GM21619 (cell line): ENCODE data around the gene GSK3B.
"Not testable (repeated sequence)": the region's sequence is repeated elsewhere in the genome, so short reads cannot be mapped to it uniquely, and the experiment has no call there.

Experiments
- ATAC-seq: cut with Tn5 transposase; IDR thresholded peaks from one replicate; pipeline ENCODE4 v1.9.1; 2021; ENCODE audit not compliant: unreplicated experiment

GSK3B gene

DNA sequence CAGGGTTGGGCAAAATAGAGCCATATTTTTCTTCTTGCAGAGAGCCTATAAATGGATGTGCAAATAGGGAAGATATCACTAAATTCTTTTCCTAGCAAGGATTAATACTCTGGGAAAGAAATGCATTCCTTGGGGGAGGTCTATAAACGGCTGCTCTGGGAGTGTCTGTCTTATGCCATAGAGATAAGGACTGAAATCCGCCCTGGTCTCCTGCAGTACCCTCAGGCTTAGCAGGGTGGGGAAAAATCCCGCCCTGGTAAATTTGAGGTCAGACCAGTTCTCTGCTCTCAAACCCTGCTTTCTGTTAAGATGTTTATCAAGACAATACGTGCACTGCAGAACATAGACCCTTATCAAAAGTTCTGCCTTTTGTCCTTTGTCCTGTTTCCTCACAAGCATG is 205.6 kb downstream of the GSK3B start:
- not testable (repeated sequence) for ATAC-seq

DNA sequence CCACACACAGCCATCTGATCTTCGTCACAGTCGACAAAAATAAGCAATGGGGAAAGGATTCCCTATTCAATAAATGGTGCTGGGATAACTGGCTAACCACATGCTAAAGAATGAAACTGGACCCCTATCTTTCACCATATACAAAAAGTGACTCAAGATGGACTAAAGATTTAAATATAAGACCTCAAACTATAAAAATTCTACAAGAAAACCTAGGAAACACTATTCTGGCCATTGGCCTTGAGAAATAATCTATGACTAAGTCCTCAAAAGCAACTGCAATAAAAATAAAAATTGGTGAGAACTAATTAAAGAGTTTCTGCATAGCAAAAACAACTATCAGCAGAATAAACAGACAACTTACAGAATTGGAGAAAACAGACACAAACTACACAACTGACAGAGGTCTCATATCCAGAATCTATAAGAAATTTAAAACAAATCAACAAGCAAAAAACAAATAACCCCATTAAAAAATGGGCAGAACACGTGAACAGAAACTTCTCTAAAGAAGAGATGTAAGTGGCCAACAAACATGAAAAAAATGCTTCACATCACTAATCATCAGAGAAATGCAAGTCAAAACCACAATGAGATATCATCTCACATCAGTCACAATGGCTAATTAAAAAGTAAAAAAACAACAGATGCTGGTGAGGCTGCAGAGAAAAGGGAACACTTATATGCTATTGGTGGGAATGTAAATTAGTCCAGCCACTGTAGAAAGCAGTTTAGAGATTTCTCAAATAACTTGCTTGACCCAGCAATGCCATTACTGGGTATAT is 208.3 kb downstream of the GSK3B start:
- no peak for ATAC-seq

DNA sequence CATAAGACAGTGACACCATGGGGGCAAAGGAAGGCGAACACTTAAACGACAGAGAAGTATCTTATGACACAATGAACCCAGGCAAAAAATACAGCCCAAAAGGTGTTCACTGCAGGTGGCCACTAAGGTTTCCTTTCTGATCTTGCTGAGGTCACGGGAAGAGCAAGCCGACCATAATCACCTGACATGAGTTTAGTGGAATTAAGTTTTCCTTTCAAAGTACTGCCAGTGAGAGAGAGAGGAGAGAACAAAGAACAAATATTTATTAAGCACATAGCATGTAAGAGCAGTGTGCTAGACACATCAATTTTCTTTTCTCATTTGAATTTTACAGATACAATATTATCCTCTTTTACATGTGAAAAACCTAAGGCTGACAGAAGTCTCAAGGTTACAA is 210.1 kb downstream of the GSK3B start:
- no peak for ATAC-seq

DNA sequence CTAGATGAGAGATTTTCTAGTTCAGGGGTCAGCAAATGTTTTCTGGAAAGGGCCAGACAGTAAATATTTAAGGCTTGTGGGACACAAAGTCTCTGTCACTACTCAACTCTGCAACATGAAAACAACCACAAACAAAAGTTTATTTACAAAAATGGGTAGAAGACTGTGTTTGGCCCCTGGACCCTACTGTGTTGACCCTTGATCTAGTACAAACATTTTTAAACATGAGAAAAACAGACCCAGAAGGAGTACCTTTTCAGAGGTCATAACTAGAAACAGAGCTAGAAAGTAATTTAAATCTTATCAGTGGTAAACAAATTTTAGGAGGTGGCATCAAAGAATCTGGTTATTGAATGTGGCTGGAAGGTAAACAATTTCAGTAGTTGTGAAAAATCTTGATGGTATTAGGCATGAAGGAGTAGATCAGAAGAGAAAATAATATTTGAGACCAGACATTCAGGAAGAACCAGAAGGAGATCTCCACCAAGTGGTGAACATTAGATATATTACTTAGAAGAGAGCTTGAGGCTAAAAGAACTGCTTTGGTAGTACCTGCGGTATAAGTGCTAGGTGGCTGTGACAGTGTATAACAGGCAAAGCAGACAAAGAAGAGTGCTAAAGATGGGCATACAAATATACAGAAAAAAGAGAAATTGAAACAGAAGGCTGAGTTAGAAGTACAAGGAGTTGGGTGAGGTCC is 210.6 kb downstream of the GSK3B start:
- no peak for ATAC-seq

DNA sequence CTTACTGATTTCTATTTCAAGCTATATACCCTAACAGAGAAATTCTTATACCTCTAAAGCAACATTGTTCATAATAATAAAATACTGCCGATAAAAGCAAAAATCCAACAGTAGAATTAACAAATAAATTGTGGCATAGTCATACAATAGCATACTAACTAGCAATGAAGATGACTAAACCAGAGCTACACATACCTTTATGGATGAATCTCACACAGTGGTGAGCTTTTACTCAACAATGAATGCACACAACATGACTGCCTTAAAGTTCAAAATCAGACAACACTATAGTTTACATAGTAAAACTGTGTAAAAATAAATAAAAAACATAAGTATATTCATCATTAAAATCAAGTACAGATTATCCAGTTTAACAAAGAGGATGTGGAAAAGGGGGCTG is 213.3 kb downstream of the GSK3B start:
- no peak for ATAC-seq

DNA sequence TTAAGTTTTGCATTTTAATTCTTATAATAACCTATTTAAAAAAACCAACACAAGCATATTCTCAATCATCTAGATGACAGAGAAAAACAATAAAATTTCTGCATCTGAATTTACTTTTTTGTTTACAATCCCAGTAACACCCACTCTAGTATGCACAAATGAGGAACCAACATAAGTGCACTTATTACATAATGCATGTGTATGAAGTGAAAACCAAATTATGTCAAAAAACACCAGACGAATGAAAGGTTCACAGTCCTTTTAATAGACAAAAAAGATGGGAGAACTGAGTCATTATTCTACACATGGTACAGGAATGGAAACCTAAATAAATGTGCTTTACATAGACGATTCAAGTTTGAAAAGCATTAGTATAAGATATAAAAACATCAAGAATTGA is 220.6 kb downstream of the GSK3B start:
- ATAC-seq: no peak

DNA sequence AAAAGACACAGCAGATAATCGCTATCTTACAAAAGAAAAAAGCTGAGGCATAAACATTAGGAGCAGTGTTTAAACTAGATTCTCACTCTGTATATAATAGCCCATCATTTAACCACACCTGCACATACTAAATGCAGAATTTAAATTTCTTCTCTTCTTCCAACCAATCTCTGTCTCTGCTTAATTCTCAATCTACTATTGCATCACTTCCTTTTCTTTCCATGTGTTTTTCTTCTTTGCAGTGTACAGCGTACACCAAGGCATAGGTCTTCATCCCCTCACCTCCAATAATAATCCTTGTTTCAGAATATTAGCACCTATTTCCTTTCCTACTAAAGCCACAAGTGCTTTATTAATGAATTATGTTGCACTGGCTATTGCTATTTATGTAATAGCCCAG is 221.5 kb downstream of the GSK3B start:
- no peak for ATAC-seq

DNA sequence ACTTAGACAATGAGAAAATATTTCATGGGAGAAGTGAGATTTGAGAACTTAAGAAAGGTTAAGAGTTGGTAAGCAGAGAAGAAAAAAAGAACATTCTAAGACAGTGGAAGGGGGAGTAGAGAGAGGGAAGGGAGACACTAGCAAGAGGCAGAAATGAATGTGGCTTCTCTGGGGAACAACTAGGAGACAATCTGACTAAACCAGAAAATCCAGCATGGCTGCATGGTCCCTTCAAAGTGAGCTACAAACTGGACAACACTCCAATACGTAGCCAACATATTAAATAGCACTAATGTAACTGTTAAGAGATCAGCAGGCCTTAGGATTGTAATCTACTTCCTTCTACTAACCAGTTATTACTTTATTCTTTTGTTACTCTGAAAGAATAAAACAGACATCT is 222.7 kb downstream of the GSK3B start:
- ATAC-seq: no peak

DNA sequence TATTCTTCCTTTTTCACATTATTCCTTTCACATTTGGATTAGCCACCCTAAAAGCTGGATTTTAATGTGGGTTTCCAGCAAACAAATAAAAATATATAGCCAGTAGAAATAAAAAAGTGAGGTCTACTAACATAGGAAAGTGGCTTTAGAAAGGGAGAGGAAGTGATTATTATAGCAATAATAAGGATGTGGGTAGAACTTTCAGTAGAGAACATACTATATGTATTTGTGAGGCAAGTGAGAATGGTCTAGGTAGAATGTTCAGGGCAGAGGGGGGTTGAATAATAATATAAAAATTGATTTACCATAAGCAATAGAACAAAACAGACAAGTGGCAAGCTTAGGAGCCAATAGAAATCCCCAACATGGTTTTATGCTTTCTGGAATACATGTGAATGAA is 223.7 kb downstream of the GSK3B start:
- no peak for ATAC-seq

DNA sequence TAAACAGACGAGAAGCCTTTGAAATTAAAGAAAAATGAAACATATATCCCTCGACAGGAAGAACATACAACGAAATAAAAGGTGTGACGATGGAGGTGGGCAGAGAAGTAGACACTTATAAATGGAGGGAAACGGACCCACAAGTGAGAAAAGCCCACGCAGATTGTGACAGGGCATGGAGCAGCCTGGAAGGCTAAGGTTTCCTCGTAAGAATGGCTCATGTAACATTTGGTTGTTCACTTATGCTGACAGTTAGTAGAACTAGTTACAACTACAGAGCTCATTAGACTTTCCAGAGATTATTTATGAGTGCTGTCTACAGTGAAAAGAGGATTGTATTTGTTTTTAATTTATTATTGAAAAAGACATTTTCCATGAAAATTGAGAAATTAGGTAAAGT is 229.8 kb downstream of the GSK3B start:
- ATAC-seq: no peak

DNA sequence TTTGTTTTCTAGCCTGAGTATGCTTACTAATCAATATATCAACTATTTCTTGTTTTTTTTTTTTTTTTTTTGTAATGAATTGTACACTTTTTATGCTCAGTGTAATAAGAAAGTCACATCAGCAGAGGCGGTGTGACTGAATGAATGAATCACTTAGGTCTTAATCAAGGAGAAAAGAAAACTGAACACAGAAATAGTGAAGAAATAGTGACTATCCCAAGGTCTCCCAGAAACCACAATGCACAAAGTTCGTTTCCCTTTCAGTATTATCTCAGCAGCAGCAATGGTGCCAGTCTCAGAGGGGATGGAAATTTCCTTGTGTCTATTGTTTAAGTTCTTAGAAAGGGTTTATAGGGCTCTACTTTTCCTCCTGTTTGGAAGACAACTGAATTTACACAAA is 231.6 kb downstream of the GSK3B start:
- ATAC-seq: no peak

DNA sequence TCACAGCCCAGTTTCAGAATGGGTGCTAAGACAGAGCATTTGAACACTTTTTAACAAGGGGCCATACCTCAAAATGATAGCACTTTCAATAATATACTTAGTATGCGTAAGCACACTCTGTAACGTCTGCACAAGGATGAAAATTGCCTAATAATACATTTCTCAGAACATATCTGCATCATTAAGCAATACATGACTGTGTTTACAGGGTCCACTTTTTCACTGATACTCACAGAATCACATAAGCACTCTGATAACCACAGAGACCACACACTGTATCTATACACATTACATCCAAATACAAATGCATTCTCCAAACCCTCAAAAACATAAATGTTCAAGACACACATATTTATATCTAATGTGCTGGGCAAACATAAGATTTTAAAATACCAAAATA is 232.6 kb downstream of the GSK3B start:
- no peak for ATAC-seq

DNA sequence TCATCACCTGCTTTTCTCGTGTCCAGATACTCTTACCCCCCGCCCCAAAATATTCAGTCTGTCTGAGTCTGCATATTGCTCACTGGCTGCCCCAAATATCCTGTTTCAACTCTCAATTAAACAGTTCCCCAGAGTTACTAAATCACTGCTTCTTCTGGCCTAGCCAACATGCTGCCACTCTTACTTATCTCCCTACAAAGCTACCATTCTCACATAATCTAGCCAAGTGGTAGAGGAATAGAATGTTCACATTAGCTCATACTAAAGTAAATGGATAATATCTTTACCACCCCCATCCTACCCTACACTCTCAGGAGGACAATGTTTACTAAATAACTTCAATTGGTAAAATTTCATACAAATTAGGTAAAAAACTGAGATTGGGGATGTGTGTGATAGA is 234.5 kb downstream of the GSK3B start:
- ATAC-seq: no peak

DNA sequence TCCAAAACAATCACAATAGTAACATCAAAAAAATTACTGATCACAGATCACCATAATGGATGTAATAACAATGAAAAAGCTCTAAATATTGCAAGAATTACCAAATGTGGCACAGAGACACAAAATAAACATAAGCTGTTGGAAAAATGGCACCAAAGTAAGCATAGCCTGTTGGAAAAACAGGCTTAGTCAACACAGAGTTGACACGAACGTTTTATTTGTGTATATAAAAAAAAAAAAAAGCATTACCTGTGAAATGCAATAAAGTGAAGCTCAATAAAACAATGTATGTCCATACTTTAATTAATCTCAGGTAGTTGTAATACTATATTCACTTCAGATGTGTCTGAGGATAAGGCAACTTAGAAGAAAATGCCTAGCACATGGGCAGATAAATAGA is 235.3 kb downstream of the GSK3B start:
- ATAC-seq: no peak

DNA sequence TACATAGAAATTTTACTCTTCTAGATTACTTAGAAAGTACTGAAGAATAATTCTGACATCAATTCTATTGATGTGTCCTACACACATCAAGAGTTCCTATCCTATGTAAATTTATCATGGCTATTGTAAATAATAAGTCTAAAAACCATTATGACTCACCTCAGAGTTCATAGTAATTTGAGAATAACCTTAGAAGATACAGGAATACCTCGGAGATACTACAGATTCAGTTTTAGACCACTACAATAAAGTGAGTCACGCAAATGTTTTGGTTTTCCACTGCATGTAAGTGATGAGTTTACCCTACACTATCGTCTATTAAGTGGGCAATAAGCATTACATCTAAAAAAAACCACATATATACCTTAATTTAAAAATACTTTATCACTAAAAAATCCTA is 237.6 kb downstream of the GSK3B start:
- ATAC-seq: no peak

DNA sequence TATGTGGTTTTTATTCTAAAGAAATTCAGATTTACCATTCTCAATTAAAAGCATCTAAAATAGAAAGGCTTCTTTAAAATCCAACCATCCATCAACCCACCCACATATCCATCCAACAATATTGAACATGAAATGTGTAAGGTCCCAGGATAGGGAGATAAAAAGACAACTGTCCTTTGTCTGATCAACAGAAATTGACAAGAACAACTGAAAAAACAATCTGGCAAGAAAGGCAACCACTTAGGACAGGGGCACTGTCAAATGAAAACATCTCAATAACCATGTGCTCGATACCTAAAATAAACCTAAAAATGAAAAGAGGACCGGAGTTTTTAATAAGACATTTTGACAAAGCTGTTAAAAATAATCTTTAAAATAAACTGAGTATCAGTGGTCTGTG is 245.1 kb downstream of the GSK3B start:
- no peak for ATAC-seq

DNA sequence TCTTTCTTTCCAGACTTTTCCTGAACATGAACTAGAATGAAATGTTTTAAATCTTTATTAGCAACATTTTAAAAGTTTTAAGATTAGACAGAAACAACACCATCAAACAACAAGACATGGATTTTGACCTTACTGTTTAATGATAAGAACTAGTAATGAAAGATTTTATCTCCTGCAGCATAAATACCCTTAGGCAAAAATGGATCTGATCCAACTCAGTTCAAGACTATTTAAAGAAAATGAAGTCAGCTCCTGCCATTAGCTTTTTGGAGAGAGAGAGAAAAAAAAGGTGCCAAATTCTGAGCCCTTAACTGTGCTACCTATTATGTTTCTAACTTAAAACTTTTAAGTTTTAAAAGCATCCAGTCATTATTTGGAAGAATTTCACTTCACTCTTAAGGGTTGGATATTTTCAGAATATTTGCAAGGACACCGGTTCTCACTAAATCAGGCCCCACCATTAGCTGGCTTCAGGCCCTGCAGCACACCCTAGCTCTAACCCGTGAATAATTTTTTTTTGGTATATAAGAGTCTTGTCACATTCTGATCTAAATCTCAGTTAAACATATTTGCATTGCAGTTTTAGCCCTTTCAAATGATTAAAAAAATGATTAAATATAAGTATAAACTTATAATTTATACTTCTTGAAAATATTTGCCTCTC is 252.3 kb downstream of the GSK3B start:
- ATAC-seq: no peak

DNA sequence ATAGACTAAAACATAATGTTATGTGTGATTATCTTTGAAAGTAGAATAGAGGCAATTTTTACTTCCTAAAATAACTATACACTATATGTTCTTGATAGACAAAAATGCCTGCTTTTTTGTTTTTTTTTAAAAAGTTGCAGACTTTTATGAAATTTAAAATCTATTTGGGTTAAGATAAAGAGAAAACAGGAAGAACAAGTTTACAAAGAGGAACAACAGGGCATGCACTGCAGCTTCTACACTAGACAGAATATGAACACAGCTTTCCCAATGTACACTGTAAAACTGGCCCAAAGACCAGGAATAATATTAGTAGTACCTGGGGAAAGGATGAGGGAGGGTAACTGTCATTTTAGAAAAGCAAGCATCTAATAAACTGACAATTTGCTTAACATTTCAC is 258.7 kb downstream of the GSK3B start:
- ATAC-seq: no peak

DNA sequence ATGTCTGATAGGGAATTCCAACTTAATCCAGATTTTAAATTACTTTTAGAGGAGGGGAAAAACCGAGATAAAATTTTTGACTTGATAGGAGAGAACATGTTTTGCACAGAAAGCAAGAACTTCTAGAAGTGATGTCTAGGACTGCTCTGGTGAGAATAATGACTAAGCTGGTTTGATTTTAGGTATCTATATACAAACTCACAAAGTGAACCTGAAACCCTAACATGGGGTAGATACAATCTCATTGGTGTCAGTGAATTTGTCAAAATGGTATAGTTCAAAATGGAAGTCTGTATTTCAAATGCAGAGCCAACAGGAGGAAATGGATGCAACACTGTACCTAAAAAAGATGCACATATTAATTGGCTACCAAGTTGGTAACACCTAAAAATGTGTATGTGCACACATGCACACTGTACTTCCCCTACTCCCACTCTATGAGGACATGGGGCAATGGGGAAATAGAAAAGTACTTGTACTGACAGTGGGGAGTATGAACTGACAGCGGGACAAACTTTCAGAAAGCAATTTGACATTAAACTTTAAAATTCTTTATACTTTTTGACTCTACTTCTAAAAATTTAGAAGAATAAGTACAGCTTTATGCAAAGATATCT is 259.4 kb downstream of the GSK3B start:
- no peak for ATAC-seq

DNA sequence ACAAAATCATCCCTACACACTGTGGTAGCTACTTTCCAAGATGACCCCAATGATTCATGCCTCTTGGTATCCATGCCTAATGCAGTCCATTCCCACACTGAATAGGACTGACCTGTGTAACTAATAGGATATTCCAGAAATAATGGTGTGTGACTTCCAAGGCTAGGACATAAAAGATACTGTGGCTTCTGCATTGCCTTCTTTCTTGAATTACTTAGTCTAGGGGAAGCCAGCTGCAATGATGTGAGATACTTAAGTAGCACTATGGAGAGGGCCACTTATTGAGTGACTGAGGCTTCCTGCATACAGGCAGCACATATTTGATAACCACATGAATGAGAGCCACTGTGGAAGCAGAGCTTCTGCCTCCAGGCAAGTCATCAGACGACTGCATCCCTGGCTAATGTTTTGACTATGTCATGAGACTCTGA is 262.3 kb downstream of the GSK3B start:
- no peak for ATAC-seq

DNA sequence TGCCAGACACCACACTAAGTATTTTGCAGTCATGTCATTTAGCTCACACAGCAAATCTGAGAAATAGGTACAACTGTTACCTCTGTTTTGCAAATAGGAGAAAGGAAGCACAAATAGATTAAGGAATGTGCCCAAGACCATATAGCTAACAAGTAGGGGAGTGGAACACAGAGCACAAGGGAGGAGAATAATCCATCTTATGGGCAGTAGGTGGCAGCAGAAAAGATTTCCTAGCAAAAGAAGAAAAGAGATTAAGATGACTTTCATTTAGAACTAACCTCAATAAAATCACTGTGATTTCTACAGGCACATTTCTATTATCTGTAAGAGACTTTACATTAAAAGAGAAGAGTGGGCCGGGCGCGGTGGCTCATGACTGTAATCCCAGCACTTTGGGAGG is 263.2 kb downstream of the GSK3B start:
- ATAC-seq: no peak

DNA sequence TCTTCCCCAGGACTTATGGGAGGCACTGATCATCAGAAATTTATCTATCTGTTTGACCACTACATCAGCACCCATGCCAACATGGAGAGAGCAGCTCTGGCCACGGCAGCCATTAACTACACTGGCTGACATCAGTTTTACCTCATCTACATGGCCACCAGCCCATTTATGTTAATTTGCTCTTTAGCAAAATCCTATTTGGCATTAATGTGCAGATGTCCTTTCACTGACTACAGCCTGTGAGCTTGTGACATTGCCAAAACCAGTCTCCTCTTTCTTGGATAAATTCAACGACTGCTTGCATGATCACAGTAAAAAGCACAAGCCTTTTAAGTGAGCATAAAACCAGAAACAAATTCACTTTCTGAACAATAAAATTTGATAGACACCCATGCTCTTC is 264.8 kb downstream of the GSK3B start:
- ATAC-seq: no peak
